Naive B cell (primary cell): ENCODE results near the gene MAP6. TPM values are rescaled to one million over a fixed set of nuclear protein-coding genes. Genes with fewer than 3 reads are reported as not detected.

Source experiments
- ATAC-seq, 2 donors: fragments of 150-1000 bp; cut with Tn5 transposase; 2 replicates each; pipeline ENCODE4 v1.10.0; 2021; ENCODE audit warnings: low read depth in 2 of 2, mild to moderate bottlenecking in 2 of 2, moderate library complexity in 2 of 2
- DNase-seq: peaks from one replicate; pipeline ENCODE4 v3.0.0; 2022
- H3K27ac Mint-ChIP-seq, 6 donors: one replicate each; pipeline ENCODE4 v1.8.0; 2020 to 2022; ENCODE audit warnings: mild to moderate bottlenecking in 6 of 6, mixed read lengths in 6 of 6, moderate library complexity in 5 of 6, inconsistent platforms in 2 of 6
- H3K27me3 Mint-ChIP-seq, 3 donors: one replicate each; pipeline ENCODE4 v1.8.0; 2021 to 2022; ENCODE audit warnings: mixed read lengths in 3 of 3, mild to moderate bottlenecking in 1 of 3
- H3K36me3 Mint-ChIP-seq, 2 donors: one replicate each; pipeline ENCODE4 v1.8.0; 2020 to 2022; ENCODE audit warnings: mixed read lengths in 2 of 2, inconsistent platforms in 1 of 2, mild to moderate bottlenecking in 1 of 2
- H3K4me1 Mint-ChIP-seq, 3 donors: one replicate each; pipeline ENCODE4 v1.8.0; 2020 to 2022; ENCODE audit warnings: mixed read lengths in 3 of 3, inconsistent platforms in 1 of 3, mild to moderate bottlenecking in 1 of 3, moderate library complexity in 1 of 3
- H3K4me3 Mint-ChIP-seq, 8 donors: one replicate each; pipeline ENCODE4 v1.8.0; 2020 to 2022; ENCODE audit warnings: mild to moderate bottlenecking in 8 of 8, mixed read lengths in 8 of 8, moderate library complexity in 8 of 8, inconsistent platforms in 2 of 8
- H3K9me3 Mint-ChIP-seq, 7 donors: one replicate each; pipeline ENCODE4 v1.8.0; 2020 to 2022; ENCODE audit warnings: mixed read lengths in 7 of 7, mild to moderate bottlenecking in 5 of 7, inconsistent platforms in 2 of 7, moderate library complexity in 1 of 7
- polyA plus RNA-seq, 6 donors: library from polyadenylated mRNA; unstranded; fragments of 300-500 nt; fragmentation: Illumina TruSeq; gene quantifications; one replicate each; pipeline ENCODE4 v1.2.3, GENCODE V29; 2021; ENCODE audit warnings: low read depth in 6 of 6

The MAP6 gene
- under 1 TPM in 3 of 6 donors, not detected in 3; 0.16 to 0.32 (median 0.23) TPM for polyA plus RNA-seq

DNA sequence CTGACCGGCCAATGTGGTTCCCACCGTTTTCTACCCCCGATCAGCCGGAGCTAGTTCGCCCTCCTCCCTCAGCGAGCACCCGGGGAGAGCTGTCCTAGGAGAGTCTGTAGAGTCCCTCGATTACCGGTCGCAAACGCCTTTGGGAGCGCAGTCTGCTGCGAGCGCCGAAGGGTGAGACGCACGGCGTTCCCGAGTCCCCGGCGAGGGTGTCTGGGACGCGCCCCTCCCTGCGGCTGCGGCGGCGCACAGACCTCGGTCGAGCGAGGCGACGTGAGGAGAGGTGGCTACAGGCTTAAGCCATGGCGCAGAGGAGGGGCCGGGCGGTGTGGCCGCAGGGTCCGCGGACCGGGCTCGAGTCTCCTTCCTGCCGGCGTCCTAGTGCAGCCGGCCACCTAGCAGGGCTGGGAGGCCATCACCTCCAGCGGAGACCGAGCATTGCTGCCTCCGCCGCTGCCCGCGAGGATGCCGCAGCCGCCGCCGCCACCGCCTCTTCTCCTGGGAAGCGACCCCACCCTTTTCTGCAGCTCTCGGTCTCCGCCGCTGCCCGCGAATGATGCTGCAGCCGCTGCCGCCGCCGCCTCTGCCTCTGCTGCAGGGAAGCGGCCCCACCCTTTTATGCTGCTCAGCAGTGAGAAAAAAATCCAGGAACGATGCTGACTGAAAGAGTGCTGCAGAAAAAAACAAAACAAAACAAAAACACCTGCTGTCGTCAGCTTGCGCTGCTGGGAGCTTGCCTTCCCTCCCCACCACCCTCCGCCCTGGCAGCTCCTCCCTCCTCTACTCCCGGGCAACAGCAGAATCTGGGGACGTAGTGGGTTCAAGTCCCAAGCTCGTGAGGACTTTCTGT is at the start of gene MAP6:
MAP6 (minus strand) TSS at position 588 of the 847 bp plus-strand sequence. CDS start 669 bp downstream, outside the sequence.
- Mint-ChIP-seq H3K27ac (peak within 1 kb of the TSS in 1 of 6 donors; percentile 71), H3K9me3 (peaks cover 0 to 12% (median 2%) of the 10 kb centered on the region in 7 donors), H3K4me3 (peak within 1 kb of the TSS; percentile 79 to 94 (median 91)), H3K4me1 (peaks cover 6 to 22% (median 13%) of the 10 kb centered on the region in 3 donors), H3K27me3 (peaks cover 41 to 74% (median 69%) of the 10 kb centered on the region in 3 donors), H3K36me3 (peaks cover 7% of the 10 kb centered on the region in 2 donors)
- DNase-seq (peak; percentile 18), ATAC-seq (peak; percentile 42 to 54)

DNA sequence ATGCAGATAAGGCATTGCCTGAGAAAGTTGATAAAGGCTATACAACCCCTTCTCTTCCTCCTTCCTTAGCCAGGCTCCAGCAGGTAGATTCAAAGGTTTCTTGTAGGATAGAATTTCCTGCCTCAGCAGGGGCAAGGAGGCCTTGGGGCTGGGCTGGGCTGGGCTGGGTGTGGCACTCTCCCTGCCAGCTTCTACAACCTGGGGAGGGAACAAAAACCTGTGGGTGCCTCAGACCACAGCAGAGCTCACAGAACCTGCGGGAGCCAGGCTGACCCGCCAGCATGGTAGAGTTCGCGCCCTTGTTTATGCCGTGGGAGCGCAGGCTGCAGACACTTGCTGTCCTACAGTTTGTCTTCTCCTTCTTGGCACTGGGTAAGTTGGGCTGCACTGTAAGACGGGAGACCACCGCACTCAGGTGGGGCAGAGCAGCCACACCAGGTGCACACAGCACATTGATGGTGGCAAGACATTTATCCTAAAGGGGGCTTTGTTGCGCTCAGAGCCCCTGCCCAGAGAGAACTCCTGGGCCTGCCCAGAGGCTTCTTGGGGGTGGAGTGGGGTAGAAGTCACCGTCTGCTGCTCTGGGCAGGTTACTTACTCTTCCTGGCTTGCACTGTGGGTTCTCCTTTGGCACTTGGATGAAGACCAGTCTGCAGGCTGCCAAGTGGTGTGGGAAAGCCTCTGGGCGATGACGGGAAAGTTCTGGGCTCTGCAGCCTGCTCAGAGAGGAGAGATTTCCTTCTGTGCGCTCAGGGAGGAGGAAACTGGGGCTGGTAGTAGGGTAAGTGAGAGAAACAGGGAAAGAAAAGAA is 49.0 kb upstream of the MAP6 start, which contains the start of gene MOGAT2:
MOGAT2 (plus strand) TSS at position 231 of the 811 bp plus-strand sequence; CDS start at position 282, 51 bp downstream.
- DNase-seq (no peak), ATAC-seq (no peak)
- H3K4me3 Mint-ChIP-seq, result no peak within 1 kb of the TSS
- H3K9me3 Mint-ChIP-seq, result no peaks in the 10 kb centered on the region
- H3K4me1 Mint-ChIP-seq, result no peaks in the 10 kb centered on the region
- H3K27ac Mint-ChIP-seq, result peak within 1 kb of the TSS in 1 of 6 donors; percentile 7
- H3K27me3 Mint-ChIP-seq, result peaks cover 8 to 33% (median 28%) of the 10 kb centered on the region in 3 donors
- H3K36me3 Mint-ChIP-seq, result no peaks in the 10 kb centered on the region

DNA sequence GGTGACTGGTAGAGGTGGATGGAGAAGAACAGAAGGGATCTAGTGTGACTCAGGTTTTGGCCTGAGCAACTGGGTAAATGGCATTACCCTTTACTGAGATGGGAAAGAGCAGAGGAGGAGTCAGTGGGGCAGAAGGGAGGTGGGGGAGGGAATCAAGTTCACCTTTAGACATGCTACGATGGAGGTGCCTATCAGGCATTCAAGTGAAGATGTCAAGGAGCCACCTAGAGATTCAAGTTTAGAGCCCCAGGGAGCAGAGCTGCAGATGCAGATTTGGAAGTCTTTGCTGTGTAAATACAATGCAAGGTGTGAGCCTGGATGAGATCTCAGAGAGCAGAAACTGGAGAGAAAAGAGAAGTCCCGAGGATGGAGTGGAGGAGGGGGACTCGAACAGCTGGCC is 47.8 kb upstream of the MAP6 start:
- Mint-ChIP-seq H3K27ac (no peak overlapping the region), H3K4me1 (no peaks in the 10 kb centered on the region), H3K27me3 (peaks cover 9 to 34% (median 33%) of the 10 kb centered on the region in 3 donors), H3K9me3 (no peaks in the 10 kb centered on the region), H3K36me3 (no peaks in the 10 kb centered on the region), H3K4me3 (no peak overlapping the region)
- ATAC-seq (no peak), DNase-seq (no peak)

DNA sequence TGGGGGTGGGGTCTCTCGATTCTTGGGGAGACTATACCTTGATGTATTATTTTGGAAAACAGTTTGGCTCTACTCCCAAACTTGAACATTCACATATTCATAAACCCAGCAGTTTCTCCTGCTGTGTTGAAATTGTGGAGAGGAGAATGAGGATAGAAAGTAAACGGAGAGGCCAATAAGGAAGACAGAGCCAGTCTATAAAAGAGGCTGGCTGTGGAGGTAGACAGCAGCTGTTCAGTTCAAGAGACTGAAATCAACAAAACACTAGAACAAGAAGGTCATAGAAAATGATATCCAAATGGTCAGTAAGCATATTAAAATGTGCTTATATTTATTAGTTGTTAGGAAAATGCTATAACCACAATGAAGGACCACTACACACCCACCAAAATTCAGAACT is 46.9 kb upstream of the MAP6 start:
- H3K36me3 Mint-ChIP-seq, result no peaks in the 10 kb centered on the region
- no peak for ATAC-seq
- H3K9me3 Mint-ChIP-seq, result no peaks in the 10 kb centered on the region
- H3K27me3 Mint-ChIP-seq, result peaks cover 9 to 34% (median 33%) of the 10 kb centered on the region in 3 donors
- H3K4me1 Mint-ChIP-seq, result no peaks in the 10 kb centered on the region
- DNase-seq, result no peak
- H3K27ac Mint-ChIP-seq, result peak overlapping the region in 1 of 6 donors; percentile 64
- H3K4me3 Mint-ChIP-seq, result no peak overlapping the region

DNA sequence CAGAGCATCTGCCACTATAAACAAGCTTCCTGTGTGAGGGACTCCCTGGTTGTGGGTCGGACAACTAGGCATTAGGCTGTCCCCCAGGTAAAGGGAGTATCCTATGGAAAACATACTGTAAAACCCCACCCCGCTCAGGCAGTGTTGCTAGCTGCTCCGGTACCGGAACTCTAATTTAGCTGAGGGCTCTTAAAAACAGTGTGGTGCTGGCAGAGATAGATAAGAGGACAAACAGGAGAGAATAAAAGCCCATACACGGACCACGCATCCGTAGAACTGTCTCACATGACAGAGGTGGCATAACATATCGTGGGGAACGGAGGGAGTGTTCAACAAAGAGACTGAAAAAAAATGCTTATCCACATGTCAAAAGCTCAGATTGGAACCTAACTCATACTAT is 45.4 kb upstream of the MAP6 start:
- no peaks in the 10 kb centered on the region for H3K36me3 Mint-ChIP-seq
- ATAC-seq, result no peak

DNA sequence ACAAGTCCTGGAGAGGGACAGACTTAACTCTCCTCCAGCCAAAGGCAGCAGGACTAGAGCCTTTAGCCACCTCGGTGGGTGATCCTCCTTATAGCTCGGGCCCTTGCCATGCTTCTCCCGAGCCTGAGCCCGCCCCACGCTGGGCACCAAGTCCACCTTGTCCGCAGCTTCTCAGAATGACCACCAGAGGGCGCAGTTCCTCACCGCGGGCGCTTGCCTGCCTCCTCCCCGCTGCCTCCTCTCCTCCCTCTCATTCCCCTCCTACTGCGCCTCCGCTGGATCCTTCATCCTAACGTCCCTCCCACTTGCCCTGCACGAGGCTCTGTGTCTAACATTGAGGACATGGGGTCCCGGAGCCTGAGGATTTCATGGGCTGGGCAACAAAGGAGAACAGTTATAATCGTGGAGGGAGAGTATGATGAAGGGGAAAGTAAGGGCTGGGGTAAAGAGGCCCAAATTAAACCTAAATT is 37.5 kb upstream of the MAP6 start:
- H3K4me1 Mint-ChIP-seq, result peaks cover 11 to 16% (median 11%) of the 10 kb centered on the region in 3 donors
- H3K27me3 Mint-ChIP-seq, result peaks cover 16 to 28% (median 19%) of the 10 kb centered on the region in 3 donors
- no peaks in the 10 kb centered on the region for H3K36me3 Mint-ChIP-seq
- no peaks in the 10 kb centered on the region for H3K9me3 Mint-ChIP-seq
- DNase-seq (peak; percentile 54), ATAC-seq (peak; percentile 74 to 84)
- peak overlapping the region in 1 of 6 donors; percentile 90 for H3K27ac Mint-ChIP-seq
- H3K4me3 Mint-ChIP-seq, result no peak overlapping the region

More for the DNA sequence above, 45.4 kb upstream of the MAP6 start:
- Mint-ChIP-seq H3K27ac (no peak overlapping the region), H3K4me3 (no peak overlapping the region), H3K4me1 (no peaks in the 10 kb centered on the region), H3K9me3 (no peaks in the 10 kb centered on the region), H3K27me3 (peaks cover 13 to 34% (median 33%) of the 10 kb centered on the region in 3 donors)
- DNase-seq, result no peak

DNA sequence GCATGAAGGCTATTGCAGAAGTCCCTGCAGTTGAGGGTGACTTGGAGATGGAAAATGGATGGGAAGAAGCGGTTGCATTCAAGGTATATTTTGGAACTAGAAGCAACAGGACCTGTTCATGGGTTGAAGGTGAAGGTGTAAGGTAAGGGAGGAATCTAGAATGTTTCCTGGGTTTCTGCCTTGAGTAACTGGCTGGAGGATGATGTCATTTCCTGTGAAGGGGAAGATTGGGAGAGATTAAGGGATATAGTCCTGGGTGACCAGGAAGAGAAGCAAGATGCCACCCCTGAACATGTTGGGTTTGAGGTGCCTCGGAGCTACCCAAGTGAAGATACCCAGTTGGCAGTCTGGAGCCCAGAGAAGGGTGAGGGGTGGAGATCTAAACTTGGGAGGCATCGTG is 36.7 kb upstream of the MAP6 start:
- ATAC-seq (no peak), DNase-seq (no peak)
- peaks cover 16 to 28% (median 19%) of the 10 kb centered on the region in 3 donors for H3K27me3 Mint-ChIP-seq
- peak overlapping the region in 4 of 6 donors; percentile 8 to 83 (median 34) for H3K27ac Mint-ChIP-seq
- peak overlapping the region in 4 of 8 donors; percentile 39 to 68 (median 52) for H3K4me3 Mint-ChIP-seq
- no peaks in the 10 kb centered on the region for H3K9me3 Mint-ChIP-seq
- no peaks in the 10 kb centered on the region for H3K36me3 Mint-ChIP-seq
- peaks cover 11 to 16% (median 11%) of the 10 kb centered on the region in 3 donors for H3K4me1 Mint-ChIP-seq

DNA sequence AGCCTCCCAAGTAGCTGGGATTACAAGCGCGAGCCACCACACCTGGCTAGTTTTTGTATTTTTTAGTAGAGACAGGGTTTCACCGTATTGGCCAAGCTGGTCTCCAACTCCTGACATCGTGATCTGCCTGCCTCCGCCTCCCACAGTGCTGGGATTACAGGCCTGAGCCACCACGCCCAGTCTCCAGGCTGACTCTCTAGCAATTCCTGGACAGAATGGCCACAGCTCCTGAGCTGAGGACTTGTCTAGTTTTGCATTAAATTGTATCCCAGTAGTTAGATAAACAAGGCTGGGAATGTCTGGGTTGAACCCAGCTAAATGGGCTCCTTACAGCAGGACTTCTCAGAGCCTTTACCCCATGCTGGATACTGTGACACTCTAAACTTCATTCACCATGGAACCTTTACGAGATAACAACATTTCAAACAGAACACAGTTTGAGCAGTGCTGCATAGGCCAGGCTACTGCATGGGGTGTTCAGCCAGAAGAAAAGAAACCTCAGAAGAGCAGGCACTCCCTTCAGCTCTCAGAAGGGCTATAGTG is 34.9 kb upstream of the MAP6 start:
- peaks cover 11 to 16% (median 11%) of the 10 kb centered on the region in 3 donors for H3K4me1 Mint-ChIP-seq
- H3K27me3 Mint-ChIP-seq, result peaks cover 12 to 43% (median 33%) of the 10 kb centered on the region in 3 donors
- no peaks in the 10 kb centered on the region for H3K9me3 Mint-ChIP-seq
- DNase-seq (no peak), ATAC-seq (no peak)
- H3K4me3 Mint-ChIP-seq, result no peak overlapping the region
- H3K27ac Mint-ChIP-seq, result peak overlapping the region in 1 of 6 donors; percentile 56
- no peaks in the 10 kb centered on the region for H3K36me3 Mint-ChIP-seq

DNA sequence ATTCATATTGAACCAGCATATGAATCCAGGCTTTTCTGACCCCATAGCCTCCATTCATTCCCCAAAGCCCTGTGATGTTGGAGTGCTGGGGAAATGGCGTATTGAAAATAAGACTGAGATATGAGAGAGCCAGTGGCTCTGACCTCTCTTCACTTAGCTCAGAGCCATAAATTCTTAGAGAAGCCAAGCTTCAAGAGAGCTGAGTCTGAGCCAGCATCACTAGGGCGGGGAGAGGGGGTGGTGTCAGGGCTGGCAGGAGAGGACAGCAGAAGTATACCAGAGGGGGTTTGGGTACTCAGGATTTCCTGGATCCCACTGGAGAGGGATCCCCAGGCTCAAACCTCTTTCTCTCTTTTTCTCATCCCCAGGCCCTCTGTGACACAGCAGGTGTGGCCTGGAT is 32.1 kb upstream of the MAP6 start:
- H3K9me3 Mint-ChIP-seq, result no peaks in the 10 kb centered on the region
- H3K27me3 Mint-ChIP-seq, result peaks cover 10 to 54% (median 52%) of the 10 kb centered on the region in 3 donors
- no peak overlapping the region for H3K27ac Mint-ChIP-seq
- no peak for DNase-seq
- no peak overlapping the region for H3K4me3 Mint-ChIP-seq
- H3K4me1 Mint-ChIP-seq, result peaks cover 4 to 11% (median 5%) of the 10 kb centered on the region in 3 donors
- H3K36me3 Mint-ChIP-seq, result no peaks in the 10 kb centered on the region
- ATAC-seq, result no peak

DNA sequence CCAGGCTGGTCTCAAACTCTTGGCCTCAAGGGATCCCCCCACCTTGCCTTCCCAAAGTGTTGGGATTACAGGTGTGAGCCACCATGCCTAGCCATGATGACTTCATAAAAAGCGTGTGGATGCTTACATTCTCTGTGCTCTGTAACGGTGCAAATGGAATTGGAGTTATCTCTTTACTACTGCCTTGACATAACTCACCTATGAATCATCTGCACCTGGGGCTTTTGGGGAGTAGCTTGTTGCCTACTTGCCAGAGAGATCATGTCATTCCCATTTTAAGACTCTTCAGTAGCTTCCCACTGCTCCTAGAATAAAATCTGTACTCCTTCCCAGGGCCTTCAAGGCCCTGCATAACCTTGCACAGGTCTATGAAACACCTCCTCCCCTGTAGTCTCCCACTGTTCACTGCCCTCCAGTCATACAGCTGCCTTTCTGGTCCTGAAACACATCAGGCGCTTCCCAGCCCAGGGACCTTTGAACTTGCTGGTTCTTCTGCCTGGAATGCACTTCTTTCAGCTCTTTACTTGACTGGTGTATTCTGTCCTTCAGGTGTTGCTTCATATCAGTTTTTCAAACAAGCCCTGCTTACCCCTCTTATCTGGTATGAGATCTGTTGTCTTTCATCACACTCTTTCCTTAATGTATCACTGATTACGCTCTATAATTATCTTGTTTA is 29.2 kb upstream of the MAP6 start:
- no peak overlapping the region for H3K4me3 Mint-ChIP-seq
- ATAC-seq (no peak), DNase-seq (no peak)
- H3K4me1 Mint-ChIP-seq, result no peaks in the 10 kb centered on the region
- H3K36me3 Mint-ChIP-seq, result no peaks in the 10 kb centered on the region
- H3K27me3 Mint-ChIP-seq, result peaks cover 3 to 57% (median 36%) of the 10 kb centered on the region in 3 donors
- peaks cover 0 to 2% (median 0%) of the 10 kb centered on the region in 7 donors for H3K9me3 Mint-ChIP-seq
- H3K27ac Mint-ChIP-seq, result no peak overlapping the region

DNA sequence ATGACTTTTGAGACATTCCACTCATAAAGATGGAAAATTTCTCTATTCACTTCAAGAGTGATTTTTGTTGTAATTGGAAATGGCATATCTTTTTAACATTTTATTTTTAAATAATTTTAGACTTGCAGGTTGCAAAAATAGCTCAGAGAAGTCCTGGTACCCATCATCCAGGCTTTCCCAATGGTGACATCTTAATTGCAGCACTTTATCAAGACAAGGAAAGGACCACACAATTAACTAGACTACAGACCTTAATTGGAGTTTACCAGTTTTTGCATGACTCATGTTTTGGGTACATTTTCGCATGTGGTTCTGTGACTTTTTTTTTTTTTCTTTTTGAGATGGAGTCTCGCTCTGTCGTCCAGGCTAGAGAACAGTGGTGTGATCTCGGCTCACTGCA is 23.0 kb upstream of the MAP6 start:
- ATAC-seq (no peak), DNase-seq (no peak)
- no peak overlapping the region for H3K4me3 Mint-ChIP-seq
- peaks cover 26 to 31% (median 28%) of the 10 kb centered on the region in 3 donors for H3K4me1 Mint-ChIP-seq
- peaks cover 0 to 3% of the 10 kb centered on the region in 2 donors for H3K36me3 Mint-ChIP-seq
- peak overlapping the region in 2 of 6 donors; percentile 3 to 86 for H3K27ac Mint-ChIP-seq
- H3K27me3 Mint-ChIP-seq, result peaks cover 3 to 33% (median 8%) of the 10 kb centered on the region in 3 donors
- peaks cover 0 to 3% (median 2%) of the 10 kb centered on the region in 7 donors for H3K9me3 Mint-ChIP-seq

DNA sequence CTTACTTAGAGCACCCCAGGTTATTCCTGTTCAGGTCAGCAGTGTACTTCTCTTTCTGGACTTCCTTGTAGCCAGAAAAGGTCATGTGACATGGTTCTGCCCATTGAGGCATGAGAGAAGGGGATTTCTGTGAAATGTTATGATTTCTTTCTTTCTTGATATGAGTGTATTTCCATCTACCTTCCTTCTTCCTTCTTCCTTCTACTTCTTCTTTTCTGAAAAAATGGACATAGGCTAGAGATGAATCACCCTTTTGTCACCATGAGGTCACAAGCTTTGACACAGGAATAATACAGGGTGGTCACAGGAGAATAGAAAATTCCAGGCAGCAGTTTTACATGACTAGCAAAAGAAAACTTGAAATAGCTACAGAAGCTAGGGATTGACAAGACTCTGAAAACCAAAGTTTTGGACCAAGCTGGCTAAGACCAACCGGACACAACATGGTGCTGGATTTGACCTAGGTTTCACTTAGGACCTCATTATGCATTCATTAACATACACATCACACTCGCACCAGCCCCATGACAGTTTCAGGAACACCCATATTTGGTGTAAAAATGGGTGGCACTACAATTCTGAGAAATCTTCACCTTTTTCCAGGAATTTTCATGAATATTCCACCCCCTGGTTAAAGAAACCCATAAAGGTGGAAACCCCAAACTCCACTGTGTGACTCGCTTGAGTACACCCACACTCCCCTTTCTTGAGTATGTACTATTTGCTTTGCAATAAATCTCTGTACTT is 21.2 kb upstream of the MAP6 start:
- peak; percentile 96 for ATAC-seq

More for the DNA sequence above, 21.2 kb upstream of the MAP6 start:
- peak overlapping the region; percentile 86 to 96 (median 88) for H3K27ac Mint-ChIP-seq
- peaks cover 6 to 20% of the 10 kb centered on the region in 2 donors for H3K36me3 Mint-ChIP-seq
- peaks cover 26 to 31% (median 28%) of the 10 kb centered on the region in 3 donors for H3K4me1 Mint-ChIP-seq
- DNase-seq, result peak; percentile 74
- H3K4me3 Mint-ChIP-seq, result peak overlapping the region; percentile 1 to 77 (median 47)
- H3K9me3 Mint-ChIP-seq, result peaks cover 4 to 20% (median 17%) of the 10 kb centered on the region in 7 donors
- peaks cover 13 to 33% (median 21%) of the 10 kb centered on the region in 3 donors for H3K27me3 Mint-ChIP-seq
